Inflammatory macrophage treated with lipopolysaccharide for 1 hour (primary cell): ENCODE measurements around the gene MYBPH.

Source experiments
- DNase-seq, 2 donors: peaks; one replicate each; pipeline ENCODE4 v3.0.0-alpha.2; 2020 to 2022

Gene MYBPH

GRCh38 chr1:203178083-203178482, 2.5 kb upstream of the MYBPH start:
- no peak for DNase-seq

GRCh38 chr1:203177470-203178039, 1.9 kb upstream of the MYBPH start:
- DNase-seq = peak; percentile 48 to 72

GRCh38 chr1:203177036-203177405, 1.4 kb upstream of the MYBPH start:
- peak in 1 of 2 donors; percentile 55 for DNase-seq

GRCh38 chr1:203176273-203177035, 828 bp upstream of the MYBPH start:
- peak in 1 of 2 donors; percentile 54 for DNase-seq

- peak; percentile 47 to 80 for DNase-seq
Observed at GRCh38 chr1:203175827-203176241, 208 bp upstream of the MYBPH start.

- no peak for DNase-seq
Observed at GRCh38 chr1:203174324-203174985, 1.2 kb downstream of the MYBPH start.

GRCh38 chr1:203173566-203173965, 2.1 kb downstream of the MYBPH start:
- DNase-seq = no peak

- no peak for DNase-seq
Observed at GRCh38 chr1:203173011-203173555, 2.5 kb downstream of the MYBPH start.

- peak in 1 of 2 donors; percentile 72 for DNase-seq
Observed at GRCh38 chr1:203172184-203173010, 3.2 kb downstream of the MYBPH start.

- DNase-seq = no peak
Observed at GRCh38 chr1:203171341-203172183, 4.1 kb downstream of the MYBPH start.

- no peak for DNase-seq
Observed at GRCh38 chr1:203170625-203171330, 4.8 kb downstream of the MYBPH start.

GRCh38 chr1:203169770-203170520, 5.7 kb downstream of the MYBPH start:
- no peak for DNase-seq

- DNase-seq = no peak
Observed at GRCh38 chr1:203168991-203169390, 6.6 kb downstream of the MYBPH start.

- no peak for DNase-seq
Observed at GRCh38 chr1:203168256-203168786, 7.3 kb downstream of the MYBPH start.

- no peak for DNase-seq
Observed at GRCh38 chr1:203167913-203168200, 7.8 kb downstream of the MYBPH start.

GRCh38 chr1:203167026-203167912, 8.4 kb downstream of the MYBPH start:
- no peak for DNase-seq

GRCh38 chr1:203166192-203166940, 9.3 kb downstream of the MYBPH start:
- DNase-seq = no peak

GRCh38 chr1:203165800-203166161, 9.8 kb downstream of the MYBPH start:
- no peak for DNase-seq
